Gastroesophageal sphincter (tissue), 3 donors: Measurements from ENCODE around the gene EVI2A.
"Not testable (repeated sequence)": the region's sequence is repeated elsewhere in the genome, so short reads cannot be mapped to it uniquely, and the experiment has no call there.

Experiments used
- POLR2AphosphoS5 ChIP-seq: sonication (generic); formaldehyde crosslinking; IDR thresholded peaks from one replicate; pipeline ENCODE4 v1.6.1; 2017; ENCODE audit warnings: antibody characterized with exemption
- TF ChIP-seq, protein P1 (sequence below), 4 experiments: fragments of 200-600 bp in 2 of 4; fragments of 450-650 bp in 2 of 4; sonication (generic) in 1 of 4; IDR thresholded peaks; one replicate each; pipeline ENCODE4 v1.5.1; 2017 to 2019; ENCODE audit warnings: antibody characterized with exemption in 4 of 4, mild to moderate bottlenecking in 2 of 4, moderate library complexity in 2 of 4

DNA sequence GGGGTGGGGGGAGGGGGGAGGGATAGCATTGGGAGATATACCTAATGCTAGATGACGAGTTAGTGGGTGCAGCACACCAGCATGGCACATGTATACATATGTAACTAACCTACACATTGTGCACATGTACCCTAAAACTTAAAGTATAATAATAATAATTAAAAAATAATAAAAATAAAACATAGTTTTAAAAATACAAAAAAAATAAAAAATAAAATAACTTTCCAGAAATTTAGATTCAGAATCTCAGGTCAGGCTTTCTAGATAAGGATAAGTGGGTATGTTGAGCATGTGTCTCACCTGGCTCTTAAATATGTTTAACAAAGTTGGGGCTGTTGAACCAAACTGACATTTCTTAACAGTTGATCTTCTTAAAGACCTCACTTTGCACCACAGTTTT is 33.5 kb downstream of the EVI2A start:
- TF ChIP-seq, protein P1, sequence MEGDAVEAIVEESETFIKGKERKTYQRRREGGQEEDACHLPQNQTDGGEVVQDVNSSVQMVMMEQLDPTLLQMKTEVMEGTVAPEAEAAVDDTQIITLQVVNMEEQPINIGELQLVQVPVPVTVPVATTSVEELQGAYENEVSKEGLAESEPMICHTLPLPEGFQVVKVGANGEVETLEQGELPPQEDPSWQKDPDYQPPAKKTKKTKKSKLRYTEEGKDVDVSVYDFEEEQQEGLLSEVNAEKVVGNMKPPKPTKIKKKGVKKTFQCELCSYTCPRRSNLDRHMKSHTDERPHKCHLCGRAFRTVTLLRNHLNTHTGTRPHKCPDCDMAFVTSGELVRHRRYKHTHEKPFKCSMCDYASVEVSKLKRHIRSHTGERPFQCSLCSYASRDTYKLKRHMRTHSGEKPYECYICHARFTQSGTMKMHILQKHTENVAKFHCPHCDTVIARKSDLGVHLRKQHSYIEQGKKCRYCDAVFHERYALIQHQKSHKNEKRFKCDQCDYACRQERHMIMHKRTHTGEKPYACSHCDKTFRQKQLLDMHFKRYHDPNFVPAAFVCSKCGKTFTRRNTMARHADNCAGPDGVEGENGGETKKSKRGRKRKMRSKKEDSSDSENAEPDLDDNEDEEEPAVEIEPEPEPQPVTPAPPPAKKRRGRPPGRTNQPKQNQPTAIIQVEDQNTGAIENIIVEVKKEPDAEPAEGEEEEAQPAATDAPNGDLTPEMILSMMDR (IDR thresholded peaks at IDR 0.05), result not testable (repeated sequence)
- TF ChIP-seq POLR2AphosphoS5, result not testable (repeated sequence)
